Measurements from ENCODE around the gene TM9SF2. TPM values are rescaled to one million over a fixed set of nuclear protein-coding genes. Genes with fewer than 3 reads are reported as not detected.

Gene TM9SF2
- total and polyA plus RNA-seq, 2 of the 4 experiments (the other 2 are of a cell fraction): 46.1 to 85.5 TPM

DNA sequence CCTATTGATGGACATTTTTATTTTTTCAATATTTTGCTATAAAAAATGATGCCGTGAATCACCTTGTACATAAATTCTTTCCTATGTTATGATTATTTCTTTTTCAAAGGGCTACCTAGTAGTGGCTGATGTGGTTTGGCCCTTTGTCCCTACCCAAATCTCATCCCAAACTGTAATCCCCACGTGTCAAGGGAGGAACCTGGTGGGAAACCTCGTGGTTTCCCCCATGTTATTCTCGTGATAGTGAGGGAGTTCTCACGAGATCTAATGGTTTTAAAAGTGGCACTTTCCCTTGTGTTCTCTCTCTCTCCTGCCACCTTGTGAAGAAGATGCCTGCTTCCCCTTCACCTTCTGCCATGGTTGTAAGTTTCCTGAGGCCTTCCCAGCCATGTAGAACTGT is 94.9 kb downstream of the TM9SF2 start:
- H3K4me2 ChIP-seq (ENCODE audit: low read depth, low read length): no peak overlapping the region
- H4K20me1 ChIP-seq (ENCODE audit: insufficient read depth, low read length): no peaks in the 10 kb centered on the region
- no peak overlapping the region for H3K18ac ChIP-seq (ENCODE audit: low read depth, low read length)
- intact Hi-C loops (cut with micrococcal nuclease): no loop called here
- H2BK120ac ChIP-seq (ENCODE audit: low read depth, low read length): no peak overlapping the region
- in situ Hi-C loops (cut with MboI; ENCODE audit: low sequenced_read_pairs): no loop called here
- no peaks in the 10 kb centered on the region for H3K4me1 ChIP-seq (ENCODE audit: control insufficient read depth, insufficient read depth, low read length)
- TF ChIP-seq RFX5 (IDR thresholded peaks at IDR 0.05; ENCODE audit: low read depth, low read length): no peak
- TF ChIP-seq MAFK (IDR thresholded peaks at IDR 0.05; ENCODE audit: low read depth, low read length): no peak
- TF ChIP-seq CHD1 (IDR thresholded peaks at IDR 0.05; ENCODE audit: low read depth, low read length): no peak
- TF ChIP-seq, protein P1, sequence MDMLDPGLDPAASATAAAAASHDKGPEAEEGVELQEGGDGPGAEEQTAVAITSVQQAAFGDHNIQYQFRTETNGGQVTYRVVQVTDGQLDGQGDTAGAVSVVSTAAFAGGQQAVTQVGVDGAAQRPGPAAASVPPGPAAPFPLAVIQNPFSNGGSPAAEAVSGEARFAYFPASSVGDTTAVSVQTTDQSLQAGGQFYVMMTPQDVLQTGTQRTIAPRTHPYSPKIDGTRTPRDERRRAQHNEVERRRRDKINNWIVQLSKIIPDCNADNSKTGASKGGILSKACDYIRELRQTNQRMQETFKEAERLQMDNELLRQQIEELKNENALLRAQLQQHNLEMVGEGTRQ (IDR thresholded peaks at IDR 0.05; ENCODE audit: low read depth, low read length): no peak
- no peak overlapping the region for H4K8ac ChIP-seq (ENCODE audit: low read depth in 2 of 2, low read length in 2 of 2)
- no peak overlapping the region for H2AK9ac ChIP-seq (replicated peaks; ENCODE audit: low read depth, low read length, poor library complexity)
- no peak overlapping the region for H3K27ac ChIP-seq (ENCODE audit: insufficient read depth, low read length)
- no TSS peak for BruUV-seq (replicated peaks)
- DNase-seq: no peak
- H3K9ac ChIP-seq (ENCODE audit: low read depth, low read length): no peak overlapping the region
- dilution Hi-C loops (cut with HindIII; ENCODE audit: low sequenced_read_pairs, unreplicated experiment): no loop called here
- H2BK5ac ChIP-seq (ENCODE audit: low read depth, low read length, poor library complexity, severe bottlenecking): no peak overlapping the region
- peaks cover 14% of the 10 kb centered on the region for H3K27me3 ChIP-seq (ENCODE audit: control insufficient read depth, insufficient read depth, low read length)
- H3K23ac ChIP-seq (ENCODE audit: low read depth, low read length): no peak overlapping the region
- H2BK20ac ChIP-seq (ENCODE audit: low read depth, low read length): no peak overlapping the region
- no peaks in the 10 kb centered on the region for H3K9me1 ChIP-seq (ENCODE audit: insufficient read depth, low read length)
- H3K9me3 ChIP-seq (ENCODE audit: control insufficient read depth, insufficient read depth, low read length): peaks cover 2% of the 10 kb centered on the region; the same call in 1 of the 2 replicates
- no peak overlapping the region for H4K91ac ChIP-seq (ENCODE audit: insufficient read depth, low read depth, low read length)
- H2BK15ac ChIP-seq (ENCODE audit: low read depth, low read length): no peak overlapping the region
- ChIA-PET POLR2A (ENCODE audit: unreplicated experiment) (no interaction called here), CTCF (no interaction called here)
- H3K4ac ChIP-seq (ENCODE audit: low read depth, low read length): no peak overlapping the region
- H3K79me1 ChIP-seq (ENCODE audit: low read depth in 1 of 2, low read length in 2 of 2): no peaks in the 10 kb centered on the region
- H4K5ac ChIP-seq (ENCODE audit: low read depth, low read length): no peak overlapping the region
- H2AK5ac ChIP-seq (ENCODE audit: low read depth, low read length): no peak overlapping the region
- no peak overlapping the region for H2AFZ ChIP-seq (replicated peaks; ENCODE audit: low read length, poor library complexity)
- no peak overlapping the region for H3K4me3 ChIP-seq (ENCODE audit: insufficient read depth, low read depth, low read length)
- no peak for ATAC-seq (ENCODE audit: low read depth)
- H3K14ac ChIP-seq (replicated peaks; ENCODE audit: low read depth, low read length): no peak overlapping the region
- WGBS, 2 experiments (ENCODE audit: extremely low coverage in 2 of 2, insufficient read length in 1 of 2): no CpG with 5 or more reads among the region's 5 CpGs
- no peak overlapping the region for H3K56ac ChIP-seq (ENCODE audit: extremely low read depth, insufficient read depth, low read length)
- H3K36me3 ChIP-seq (ENCODE audit: control insufficient read depth, insufficient read depth, low read length): no peaks in the 10 kb centered on the region
